CD4-positive, alpha-beta T cell treated with Interleukin-17A for 1 hour (primary cell): ENCODE data around the gene GPR15.
"Not testable (repeated sequence)": the region's sequence is repeated elsewhere in the genome, so short reads cannot be mapped to it uniquely, and the experiment has no call there.

Experiments used
- DNase-seq: peaks from one replicate; pipeline ENCODE4 v3.0.0-alpha.2; 2020

GPR15 gene

DNA sequence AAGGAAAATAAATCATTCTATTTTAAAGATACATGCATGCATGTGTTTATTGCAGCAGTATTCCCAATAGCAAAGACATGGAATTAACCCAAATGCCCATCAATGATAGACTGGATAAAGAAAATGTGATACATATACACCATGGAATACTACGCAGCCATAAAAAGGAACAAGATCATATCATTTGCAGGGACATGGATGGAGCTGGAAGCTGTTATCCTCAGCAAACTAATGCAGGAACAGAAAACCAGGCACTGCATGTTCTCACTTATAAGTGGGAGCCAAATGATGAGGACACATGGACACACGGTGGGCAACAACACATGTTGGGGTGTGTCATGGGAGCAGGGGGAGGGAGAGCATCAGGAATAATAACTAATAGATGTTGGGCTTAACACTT, 28.0 kb downstream of the GPR15 start:
- not testable (repeated sequence) for DNase-seq

DNA sequence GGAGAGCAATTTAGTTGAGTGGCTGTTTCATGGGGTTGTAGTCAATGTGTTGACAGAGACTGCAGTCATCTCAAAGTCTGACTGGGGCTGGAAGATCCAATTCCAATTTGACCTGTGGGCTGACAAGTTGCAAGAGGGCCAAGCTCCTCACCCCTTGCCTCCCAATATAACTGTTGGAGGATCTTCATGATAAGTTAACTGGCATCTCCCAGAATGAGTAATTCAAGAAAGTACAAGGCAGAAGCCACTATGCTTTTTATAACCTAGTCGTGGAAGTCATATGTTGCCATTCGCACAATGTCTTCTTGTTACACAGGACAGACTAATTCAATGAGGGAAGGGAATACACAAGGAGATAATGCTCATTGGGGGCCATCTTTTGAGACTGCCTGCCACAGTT, 29.1 kb downstream of the GPR15 start:
- DNase-seq: no peak

DNA sequence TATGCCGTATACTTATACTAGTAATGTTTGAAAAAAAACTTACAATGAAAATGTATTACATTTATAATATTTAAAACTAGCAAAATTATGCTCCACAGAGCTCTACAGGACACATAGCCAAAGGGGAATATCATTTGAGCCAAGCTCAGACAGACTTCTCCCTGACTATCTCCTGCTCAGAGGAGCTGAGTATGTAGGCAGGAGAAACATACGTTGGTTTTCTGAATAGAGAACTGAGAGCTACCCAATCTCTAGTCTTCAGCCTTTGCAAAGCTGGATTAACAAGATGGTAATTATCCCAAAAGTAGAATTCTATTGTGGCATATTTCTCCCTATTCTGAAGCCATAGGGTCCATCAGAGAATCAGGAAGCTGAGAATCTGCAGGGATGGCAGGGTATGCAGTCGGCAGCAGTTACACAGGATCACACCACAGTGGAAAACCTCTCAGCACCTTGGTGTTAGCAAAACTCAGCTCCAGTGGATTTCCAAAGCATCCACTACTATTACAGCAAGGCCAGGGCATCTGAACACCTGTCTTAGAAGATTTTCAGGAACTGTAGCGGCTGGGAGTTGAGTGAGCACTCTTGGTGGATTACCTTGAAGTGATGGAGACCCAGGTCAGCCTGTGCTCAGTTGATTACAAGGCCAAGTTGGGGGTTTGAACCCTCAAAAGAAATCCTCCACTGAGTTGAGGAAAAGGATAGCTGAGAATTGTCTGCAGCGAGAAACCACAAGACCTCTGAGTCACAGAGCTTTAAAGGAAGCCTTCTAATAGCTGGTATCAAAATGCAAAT, 30.1 kb downstream of the GPR15 start:
- peak; percentile 59 for DNase-seq

DNA sequence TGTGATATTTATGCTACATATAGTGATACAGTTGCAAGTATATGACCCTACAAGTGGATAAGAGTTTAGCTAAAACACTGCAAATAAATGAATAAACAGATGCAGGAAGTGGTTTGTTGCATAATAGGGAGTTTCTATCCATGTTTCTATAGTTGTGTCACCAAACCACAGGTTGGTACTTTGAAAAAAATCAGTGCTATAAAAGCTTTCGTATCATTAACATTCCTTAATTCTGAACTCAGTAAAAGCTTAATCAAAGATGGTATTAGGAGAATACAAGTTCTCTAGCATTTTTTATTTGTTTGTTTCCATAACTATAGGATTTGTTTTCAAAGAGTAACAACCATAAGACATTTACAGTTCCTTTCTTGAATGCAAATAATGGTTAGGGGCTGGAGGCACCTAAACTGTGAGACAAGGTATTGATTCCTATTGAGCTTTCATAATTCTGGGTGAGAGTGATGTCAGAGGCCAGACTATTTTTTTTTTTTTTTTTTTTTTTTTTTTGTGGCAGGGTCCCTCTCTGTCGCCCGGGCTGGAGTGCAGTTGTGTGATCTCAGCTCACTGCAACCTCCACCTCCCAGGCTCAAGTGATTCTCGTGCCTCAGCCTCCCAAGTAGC, 32.0 kb downstream of the GPR15 start:
- peak; percentile 84 for DNase-seq

DNA sequence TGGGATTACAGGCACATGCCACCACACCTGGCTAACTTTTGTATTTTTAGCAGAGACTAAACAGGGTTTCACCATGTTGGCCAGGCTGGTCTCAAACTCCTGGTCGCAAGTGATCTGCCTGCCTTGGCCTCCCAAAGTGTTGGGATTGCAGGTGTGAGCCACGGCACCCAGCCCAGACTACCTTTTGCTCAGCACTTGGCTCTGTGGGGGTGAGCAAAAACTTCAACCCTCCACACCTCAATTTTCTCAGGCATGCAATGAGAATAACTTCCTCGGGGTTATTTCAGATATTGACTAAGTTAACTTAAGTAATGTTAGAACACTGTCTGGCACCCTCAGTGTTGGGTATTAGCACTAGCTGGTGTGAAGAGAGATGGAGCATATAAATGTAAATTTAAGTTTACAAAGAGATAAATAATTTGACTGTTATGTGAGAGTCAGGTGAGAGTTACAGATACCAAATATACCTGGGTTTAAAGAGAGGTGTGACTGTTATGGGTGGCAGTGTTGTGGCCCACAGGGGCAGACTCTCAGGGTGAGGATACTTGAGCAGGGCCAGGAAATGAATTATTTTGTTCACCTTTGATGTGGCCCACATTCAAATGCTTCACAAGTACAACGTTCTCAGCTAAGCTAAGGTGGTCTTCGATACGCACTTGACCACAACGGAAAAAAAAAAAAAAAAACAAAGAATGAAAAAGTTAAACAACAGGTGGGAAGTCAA, 32.7 kb downstream of the GPR15 start:
- DNase-seq: peak; percentile 83

DNA sequence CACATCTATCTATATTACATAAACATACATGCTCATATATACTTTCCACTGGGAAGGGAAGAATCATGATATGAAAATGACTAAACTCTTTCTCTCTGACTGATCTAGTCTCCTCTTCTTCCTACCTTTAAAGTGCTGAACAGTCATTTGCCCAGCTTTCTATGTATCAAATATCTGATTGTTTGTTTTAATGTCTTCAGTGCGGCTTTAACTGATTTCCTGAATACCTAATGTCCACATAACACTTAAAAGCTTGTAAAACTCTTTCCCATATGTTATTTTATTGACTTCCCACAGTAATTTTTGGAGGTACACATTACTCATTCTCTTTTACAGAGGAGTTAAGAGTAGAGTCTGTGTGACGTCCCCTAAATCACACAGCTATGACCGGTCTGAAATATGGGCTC, 33.5 kb downstream of the GPR15 start:
- peak; percentile 22 for DNase-seq

DNA sequence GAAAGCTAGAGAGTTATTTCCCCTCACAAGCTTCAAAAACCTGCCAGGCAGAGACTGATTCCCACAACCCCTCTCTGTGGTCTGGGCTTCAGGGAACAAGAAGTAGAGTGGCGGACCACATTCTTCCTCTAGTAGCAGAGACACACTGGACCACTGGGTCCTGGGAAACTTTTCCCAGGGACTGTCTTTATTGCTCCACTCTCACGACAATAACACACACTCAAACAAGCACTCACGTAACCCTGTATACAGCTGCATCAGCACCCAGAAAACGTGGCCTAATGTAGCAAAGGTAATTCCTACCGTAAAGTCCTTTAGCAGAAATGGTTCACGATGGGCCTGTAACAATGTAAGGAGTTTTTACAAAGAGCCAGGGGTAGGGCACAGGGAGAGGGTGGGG, 34.1 kb downstream of the GPR15 start:
- no peak for DNase-seq

DNA sequence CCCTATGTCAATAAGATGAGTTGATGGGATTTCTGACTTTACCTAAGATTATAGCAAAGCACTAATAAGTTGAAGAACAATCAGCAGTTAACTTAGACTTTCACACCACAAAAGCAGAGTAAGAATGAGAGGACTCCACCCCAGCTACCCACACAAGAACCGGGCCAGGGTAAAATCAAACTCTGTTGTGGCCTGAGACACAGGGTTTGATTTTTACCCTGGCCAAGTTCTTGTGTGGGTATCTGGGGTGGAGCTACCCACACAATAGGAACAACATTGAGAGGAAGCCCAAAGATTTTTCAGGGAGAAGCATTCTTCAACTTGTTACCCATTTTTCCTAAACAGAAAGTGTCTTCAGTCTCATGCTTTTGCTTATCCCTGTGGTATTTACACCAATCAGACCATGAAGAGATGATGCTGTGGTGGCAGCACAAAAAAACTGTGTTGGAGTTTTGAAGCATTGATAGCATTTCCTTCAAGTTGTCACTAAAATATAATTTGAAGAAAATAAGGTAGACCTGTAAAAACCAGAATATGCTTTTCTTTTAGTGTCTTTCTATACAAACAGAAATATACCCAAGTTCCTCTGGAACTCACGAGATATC, 36.0 kb downstream of the GPR15 start:
- DNase-seq: peak; percentile 47

DNA sequence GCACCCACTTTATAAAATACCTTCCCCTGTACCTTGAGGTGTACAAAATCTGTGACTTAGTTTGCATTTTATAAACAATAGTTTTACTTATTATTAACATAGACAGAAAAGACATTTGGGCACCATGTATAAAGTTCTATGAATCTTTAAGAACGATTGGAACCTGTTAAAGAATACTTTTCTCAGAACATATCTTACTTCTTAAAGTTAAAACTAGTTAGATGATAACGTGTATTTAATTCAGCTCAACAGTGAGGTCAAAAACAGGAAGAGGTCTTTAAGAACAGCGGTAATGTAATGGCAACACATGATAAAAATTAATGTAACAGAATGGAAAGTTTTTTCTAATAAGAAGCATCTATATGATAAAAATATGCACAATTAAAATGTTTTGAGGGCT, 36.6 kb downstream of the GPR15 start:
- DNase-seq: no peak

DNA sequence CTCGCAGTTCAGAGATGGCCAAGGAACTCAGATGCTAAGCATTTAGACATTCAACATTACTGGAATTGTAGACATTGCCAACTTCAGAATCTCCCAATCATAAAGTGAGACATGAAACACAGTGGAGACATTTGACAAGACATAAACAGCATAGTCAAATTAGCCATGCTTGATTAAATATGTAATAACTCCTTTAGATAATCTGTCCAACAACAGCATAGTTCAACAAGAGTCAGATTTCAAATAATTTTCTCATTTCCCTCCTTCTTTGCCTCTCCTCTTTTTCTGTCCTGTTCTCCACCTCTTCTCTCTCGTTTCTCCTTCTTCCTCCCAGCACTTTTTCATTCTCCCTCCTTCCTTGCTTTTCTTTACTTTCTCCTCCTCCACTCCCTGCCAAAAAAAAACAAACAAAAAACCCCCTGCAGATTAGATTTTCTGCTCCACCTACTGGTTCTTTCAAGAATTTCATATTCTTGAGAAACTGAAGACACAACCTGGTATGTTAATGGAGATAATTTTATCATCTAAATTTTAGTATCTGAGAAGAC, 41.5 kb downstream of the GPR15 start:
- DNase-seq: peak; percentile 62

DNA sequence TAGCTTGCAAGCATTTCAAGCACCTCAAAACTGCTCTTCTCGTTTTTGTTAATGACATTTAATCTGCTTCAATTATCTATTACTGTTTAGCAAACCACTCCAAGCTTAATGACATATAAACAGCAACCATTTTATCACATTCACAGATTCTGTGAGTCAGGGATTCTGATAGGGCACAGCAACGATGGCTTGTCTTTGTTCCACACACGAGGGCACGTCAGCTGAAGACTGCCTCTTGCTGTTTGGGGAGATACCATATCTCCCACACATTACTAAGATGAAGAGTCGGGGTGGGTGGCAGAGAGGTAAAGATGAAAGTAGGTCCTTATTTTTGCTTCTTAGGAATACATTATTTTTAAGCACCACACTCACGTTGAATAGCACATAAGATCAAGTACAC, 42.4 kb downstream of the GPR15 start:
- no peak for DNase-seq

DNA sequence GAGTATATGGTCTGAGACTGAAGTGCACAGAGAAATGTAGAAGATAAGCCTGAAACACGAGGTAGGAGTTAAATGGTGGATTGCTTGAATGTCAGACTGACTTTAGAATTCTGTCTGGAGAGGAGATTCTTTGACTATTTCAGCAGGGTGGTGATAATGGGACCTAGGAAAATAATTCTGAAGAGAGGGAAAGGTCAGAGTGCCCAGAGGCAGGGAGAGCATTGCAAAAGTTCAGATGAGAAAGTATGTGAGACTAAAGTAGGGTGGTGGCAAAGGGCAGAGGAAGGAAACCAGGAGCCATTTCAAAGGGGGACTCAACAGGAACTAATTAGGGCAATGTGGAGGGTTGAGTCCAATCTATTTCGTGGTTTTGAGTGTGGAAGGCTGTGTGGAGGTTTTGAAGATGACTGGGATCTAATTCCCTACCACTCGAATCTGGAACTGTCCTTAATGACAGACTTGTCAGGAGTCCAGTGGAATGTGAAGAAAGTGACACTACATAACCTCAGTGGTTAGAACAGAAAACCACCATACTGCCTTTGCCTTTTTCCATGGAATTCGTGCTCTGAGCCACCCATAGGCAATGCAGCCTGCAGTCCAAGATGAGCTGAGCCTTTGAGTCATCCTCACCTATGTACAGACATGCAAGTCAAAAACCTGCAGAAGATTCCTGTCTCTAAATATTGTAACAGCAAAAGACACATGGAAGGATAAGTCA, 45.6 kb downstream of the GPR15 start:
- no peak for DNase-seq

DNA sequence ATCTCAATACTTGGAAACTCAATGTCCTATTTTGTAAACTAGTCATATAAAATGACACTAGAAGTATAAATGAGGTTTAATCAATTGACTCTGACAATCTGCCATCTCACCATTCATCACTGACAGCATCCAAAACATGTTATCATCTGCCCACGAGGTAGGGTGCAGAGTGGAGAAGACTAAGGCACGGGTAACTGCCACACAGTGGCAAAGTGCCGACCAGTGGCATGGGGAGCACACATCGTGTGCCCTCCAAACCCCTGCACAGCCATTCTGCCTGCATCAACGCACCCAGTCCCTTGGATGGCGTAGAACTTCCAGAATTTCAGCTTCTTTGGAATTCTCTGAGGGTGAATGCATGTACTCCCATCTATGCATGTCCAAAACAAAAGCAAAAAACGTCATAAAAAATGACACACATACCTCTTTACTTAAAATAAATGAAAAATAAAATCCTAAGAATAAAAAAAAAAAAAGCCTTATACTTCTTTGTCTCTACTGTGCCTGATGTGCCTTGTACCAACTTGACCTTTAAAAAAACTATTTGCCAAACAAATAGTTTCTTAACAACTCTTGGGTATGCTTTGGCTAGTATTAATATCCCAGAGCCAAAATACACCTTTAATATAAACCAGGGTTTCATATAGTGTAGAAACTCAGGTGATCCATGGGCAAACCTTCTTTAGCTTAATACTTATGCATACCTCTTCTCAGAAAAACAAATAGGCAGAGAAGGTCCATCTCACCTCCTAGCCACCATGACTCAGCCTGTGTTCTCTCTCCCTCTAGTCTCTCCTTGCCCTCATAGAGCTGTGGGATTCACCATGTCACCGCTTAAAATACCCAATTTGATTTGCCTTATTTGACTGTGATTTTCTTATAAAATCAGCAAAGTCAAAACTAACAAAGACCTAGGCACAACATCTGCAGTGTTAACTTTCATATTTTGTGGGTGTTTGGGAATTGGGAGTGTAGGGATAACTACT, 48.9 kb downstream of the GPR15 start:
- no peak for DNase-seq

DNA sequence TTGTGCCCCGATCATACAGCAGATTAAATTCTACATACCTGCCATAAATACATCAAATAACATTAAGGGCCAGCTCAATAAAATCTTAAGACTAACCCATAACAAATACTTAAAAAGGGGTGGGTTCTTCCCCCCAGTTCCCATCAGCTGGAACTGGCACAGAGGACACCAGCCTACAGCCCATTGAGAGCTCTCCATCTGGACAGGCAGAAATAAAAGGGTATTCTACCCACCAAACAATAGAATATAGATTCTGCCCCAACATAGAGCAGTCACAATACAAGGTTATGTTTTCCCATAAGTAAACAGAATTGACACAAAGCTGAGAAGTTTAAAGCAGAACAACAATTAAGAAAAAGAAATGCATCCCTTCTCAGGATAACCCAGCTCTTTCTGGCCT, 49.7 kb downstream of the GPR15 start:
- DNase-seq: no peak

DNA sequence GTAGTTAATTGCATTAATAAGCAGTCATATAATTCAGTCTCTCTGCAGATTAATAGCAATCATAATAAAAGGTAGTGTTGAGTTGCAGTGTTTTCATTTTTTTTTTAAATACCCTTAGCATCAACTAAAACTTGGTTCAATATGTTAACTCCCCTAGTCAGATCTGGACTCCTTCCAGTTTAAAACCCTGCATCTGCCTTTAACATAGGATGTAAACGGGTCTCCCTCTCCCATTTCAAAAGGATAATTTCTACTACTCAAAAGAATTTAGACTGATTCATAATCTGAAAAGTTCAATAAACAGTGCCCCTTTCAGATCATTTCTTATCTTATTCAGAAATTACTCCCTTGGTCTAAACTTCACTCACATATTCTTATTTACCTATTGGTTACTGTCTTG, 50.3 kb downstream of the GPR15 start:
- no peak for DNase-seq

DNA sequence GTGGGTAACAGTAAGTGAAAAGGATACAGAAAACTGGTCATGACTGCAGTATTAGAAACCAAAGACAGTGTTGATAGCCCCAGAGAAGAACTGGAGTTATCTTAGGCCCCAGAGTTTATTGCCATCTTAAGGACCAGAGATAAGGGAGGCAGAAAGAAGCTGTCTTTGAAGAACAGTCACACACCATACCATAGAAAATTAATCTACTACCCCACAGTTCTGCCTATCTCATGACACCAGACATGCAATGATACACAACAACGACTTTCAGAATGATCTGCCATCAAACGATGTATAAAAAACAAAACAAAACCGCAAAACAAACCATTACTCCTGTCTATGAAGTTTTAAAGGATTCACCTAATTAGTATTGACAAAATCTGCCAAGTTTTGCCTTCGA, 52.0 kb downstream of the GPR15 start:
- DNase-seq: no peak
